Kidney (tissue), 14 donors: ENCODE results near the gene CTTN. TPM values are rescaled to one million over a fixed set of nuclear protein-coding genes. Genes with fewer than 3 reads are reported as not detected.
A peak's percentile ranks its signal among the peaks of the same experiment; 100 is the strongest.

ENCODE experiments used
- DNase-seq, 5 donors: peaks; one replicate each; pipeline ENCODE4 v3.0.0-alpha.2; 2013 to 2020
- FAIRE-seq: peaks from 2 replicates; lab custom pipeline; 2012; peaks lifted over from hg19 to GRCh38; lab: Jason Lieb, UNC
- H3K27ac ChIP-seq, 2 donors: one replicate each; pipeline ENCODE4 v1.7.0; 2013; ENCODE audit warnings: low read depth in 2 of 2, low read length in 2 of 2, inconsistent platforms in 1 of 2
- H3K27me3 ChIP-seq: one replicate; pipeline ENCODE4 v1.7.1; 2013; ENCODE audit warnings: low read length, inconsistent platforms; ENCODE audit not compliant: control insufficient read depth, insufficient read depth
- H3K36me3 ChIP-seq, 3 donors: one replicate each; pipeline versions ENCODE4 v1.7.0 to v1.7.1; 2013; ENCODE audit warnings: low read length in 3 of 3, control low read depth in 1 of 3, inconsistent platforms in 1 of 3; ENCODE audit not compliant: insufficient read depth in 3 of 3, control insufficient read depth in 2 of 3
- H3K4me1 ChIP-seq, 3 donors: one replicate each; pipeline versions ENCODE4 v1.7.0 to v1.7.1; 2013; ENCODE audit warnings: low read length in 3 of 3, inconsistent platforms in 1 of 3, low read depth in 1 of 3; ENCODE audit not compliant: control insufficient read depth in 2 of 3, insufficient read depth in 2 of 3
- H3K4me3 ChIP-seq, 3 donors: one replicate each; pipeline versions ENCODE4 v1.7.0 to v1.8.1; 2013; ENCODE audit warnings: low read length in 3 of 3, control low read depth in 1 of 3, inconsistent platforms in 1 of 3
- H3K9ac ChIP-seq, 3 donors: one replicate each; pipeline versions ENCODE4 v1.7.0 to v1.7.1; 2013; ENCODE audit warnings: low read length in 3 of 3, control low read depth in 1 of 3, inconsistent platforms in 1 of 3
- H3K9me3 ChIP-seq, 3 donors: one replicate each; pipeline versions ENCODE4 v1.7.0 to v1.7.1; 2013; ENCODE audit warnings: low read length in 3 of 3, control low read depth in 1 of 3, inconsistent platforms in 1 of 3; ENCODE audit not compliant: control insufficient read depth in 2 of 3, insufficient read depth in 1 of 3
- intact Hi-C: fragments of 100-400 bp; cut with DNase I; formaldehyde crosslinking; loops from one replicate; pipeline ENCODE4 v1.11.1; 2022
- polyA plus RNA-seq: library from polyadenylated mRNA; stranded (reverse); fragments of 350-450 nt; fragmentation: Illumina TruSeq; extraction: RNeasy Lipid Tissue Mini Kit (QIAGEN cat#74804); gene quantifications from one replicate; pipeline ENCODE4 v1.2.3, GENCODE V29; 2014; ENCODE audit warnings: low read depth, low replicate concordance; ENCODE audit not compliant: insufficient read depth
- total RNA-seq: library from RNA; stranded (reverse); fragmentation: NEBNext Ultra II Directional; extraction: Animal tissue kit (Norgen Biotek cat#: 25700); gene quantifications from one replicate; pipeline ENCODE4 v1.2.1, GENCODE V29; 2021
- TF ChIP-seq, protein P1 (sequence below): IDR thresholded peaks from 3 replicates; pipeline ENCODE4 v1.5.1; 2012; ENCODE audit warnings: mild to moderate bottlenecking, moderate library complexity, borderline replicate concordance; ENCODE audit not compliant: insufficient read depth; ENCODE audit errors: extremely low read depth
- donor health status: control.
- donor health status: control.
- donor health status: control.
- donor health status: control.
- donor health status: control.
- donor health status: DM: yes; HTN: yes; CAD: no.
- donor health status: Normal renal cell carcinoma (clear cell type).

The CTTN gene
- total and polyA plus RNA-seq, 2 donors from 2014 or later, result 84.9 to 316 TPM

DNA sequence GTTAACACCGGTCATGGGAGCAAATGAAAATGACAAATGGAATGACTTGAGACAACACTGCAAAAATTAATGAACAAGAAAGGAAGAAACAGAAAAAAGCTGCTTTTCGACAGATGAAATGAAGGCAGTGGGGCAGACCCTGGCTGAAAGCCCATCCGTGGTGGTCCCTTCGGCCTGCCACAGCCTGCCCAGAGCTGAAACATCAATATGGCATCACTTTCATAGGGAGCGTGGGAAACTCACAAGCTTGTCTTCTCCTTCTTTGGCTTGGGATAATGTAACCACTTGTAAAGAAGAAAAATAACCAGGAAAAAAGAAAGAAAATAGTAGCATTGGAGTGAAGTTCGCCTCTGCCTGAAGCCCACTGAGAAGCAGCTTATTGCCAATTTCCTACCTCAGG lies 78.8 kb downstream of the CTTN start:
- Histone ChIP-seq H3K9ac (no peak overlapping the region), H3K27ac (no peak overlapping the region), H3K4me1 (no peaks in the 10 kb centered on the region), H3K27me3 (no peaks in the 10 kb centered on the region), H3K9me3 (no peaks in the 10 kb centered on the region), H3K36me3 (peaks cover 0 to 6% (median 0%) of the 10 kb centered on the region in 3 donors), H3K4me3 (no peak overlapping the region)
- no peak for DNase-seq
- no peak for FAIRE-seq
- TF ChIP-seq, protein P1, sequence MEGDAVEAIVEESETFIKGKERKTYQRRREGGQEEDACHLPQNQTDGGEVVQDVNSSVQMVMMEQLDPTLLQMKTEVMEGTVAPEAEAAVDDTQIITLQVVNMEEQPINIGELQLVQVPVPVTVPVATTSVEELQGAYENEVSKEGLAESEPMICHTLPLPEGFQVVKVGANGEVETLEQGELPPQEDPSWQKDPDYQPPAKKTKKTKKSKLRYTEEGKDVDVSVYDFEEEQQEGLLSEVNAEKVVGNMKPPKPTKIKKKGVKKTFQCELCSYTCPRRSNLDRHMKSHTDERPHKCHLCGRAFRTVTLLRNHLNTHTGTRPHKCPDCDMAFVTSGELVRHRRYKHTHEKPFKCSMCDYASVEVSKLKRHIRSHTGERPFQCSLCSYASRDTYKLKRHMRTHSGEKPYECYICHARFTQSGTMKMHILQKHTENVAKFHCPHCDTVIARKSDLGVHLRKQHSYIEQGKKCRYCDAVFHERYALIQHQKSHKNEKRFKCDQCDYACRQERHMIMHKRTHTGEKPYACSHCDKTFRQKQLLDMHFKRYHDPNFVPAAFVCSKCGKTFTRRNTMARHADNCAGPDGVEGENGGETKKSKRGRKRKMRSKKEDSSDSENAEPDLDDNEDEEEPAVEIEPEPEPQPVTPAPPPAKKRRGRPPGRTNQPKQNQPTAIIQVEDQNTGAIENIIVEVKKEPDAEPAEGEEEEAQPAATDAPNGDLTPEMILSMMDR, result no peak
- intact Hi-C loops, result no loop called here

DNA sequence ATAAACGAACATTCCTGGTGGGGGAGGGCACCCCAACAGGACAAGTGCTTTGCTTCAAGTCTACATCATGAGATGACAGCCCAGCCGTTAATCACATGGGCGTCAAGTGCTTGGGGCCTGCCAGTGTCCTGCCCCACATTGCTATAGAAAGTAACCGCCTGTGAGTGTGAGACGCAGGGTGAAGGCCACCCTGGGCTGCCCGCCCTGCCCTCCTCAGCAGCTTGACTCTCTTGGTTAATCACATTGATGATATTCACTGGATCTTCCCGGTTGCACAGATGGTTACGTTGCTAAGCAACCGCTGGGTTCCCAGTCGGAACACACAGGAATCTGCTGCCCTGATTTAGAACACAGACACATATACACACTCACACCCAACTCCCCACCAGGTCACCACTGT lies 79.3 kb downstream of the CTTN start:
- intact Hi-C loops, result no loop called here

DNA sequence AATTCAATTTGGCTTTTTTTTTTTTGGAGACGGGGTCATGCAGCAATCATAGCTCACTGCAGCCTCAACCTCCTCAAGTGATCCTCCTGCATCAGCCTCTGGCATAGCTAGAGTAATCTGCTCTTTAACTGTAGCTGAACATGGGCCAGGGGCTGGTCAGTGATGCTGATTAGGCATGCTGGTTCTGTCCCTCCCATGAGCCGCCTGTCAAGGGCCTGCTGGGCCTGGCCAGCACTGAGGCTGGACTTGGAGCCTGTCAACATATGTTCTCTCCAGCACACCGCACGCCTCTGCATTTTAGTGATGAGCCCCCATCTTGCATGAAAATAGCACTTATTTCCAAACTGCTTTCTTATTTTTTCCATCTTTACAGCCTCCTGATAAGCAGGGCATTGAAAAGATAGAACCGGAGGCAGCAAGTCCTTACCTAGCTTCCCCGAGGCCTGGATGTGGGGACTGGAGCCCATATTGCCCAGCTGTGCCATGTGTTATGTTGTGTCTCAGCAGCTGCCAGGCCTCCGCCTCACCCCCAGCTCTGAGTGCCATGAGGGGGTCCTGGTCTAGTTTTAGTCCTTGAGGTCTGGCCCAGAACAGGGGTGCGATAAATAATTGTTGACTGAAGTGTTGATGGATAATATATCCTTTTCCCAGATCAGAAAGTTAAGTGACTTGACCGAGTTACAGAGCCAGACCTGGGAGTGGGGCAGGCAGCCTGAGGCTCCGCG lies 80.0 kb downstream of the CTTN start:
- no peak for FAIRE-seq
- TF ChIP-seq, protein P1, result no peak
- peak in 1 of 5 donors; percentile 38 for DNase-seq
- Histone ChIP-seq H3K4me1 (peaks cover 0 to 2% (median 0%) of the 10 kb centered on the region in 3 donors), H3K27ac (no peak overlapping the region), H3K9ac (no peak overlapping the region), H3K4me3 (no peak overlapping the region), H3K36me3 (no peaks in the 10 kb centered on the region), H3K27me3 (no peaks in the 10 kb centered on the region), H3K9me3 (no peaks in the 10 kb centered on the region)
- intact Hi-C loops, result no loop called here

More for the DNA sequence above, 79.3 kb downstream of the CTTN start:
- no peak overlapping the region for H3K9ac ChIP-seq
- TF ChIP-seq, protein P1, result no peak
- DNase-seq (peak in 2 of 5 donors; percentile 40 to 48), FAIRE-seq (no peak)
- peaks cover 0 to 3% (median 0%) of the 10 kb centered on the region in 3 donors for H3K36me3 ChIP-seq
- H3K4me3 ChIP-seq, result no peak overlapping the region
- no peaks in the 10 kb centered on the region for H3K9me3 ChIP-seq
- no peaks in the 10 kb centered on the region for H3K4me1 ChIP-seq
- no peak overlapping the region for H3K27ac ChIP-seq
- no peaks in the 10 kb centered on the region for H3K27me3 ChIP-seq
